Left ventricle myocardium inferior (tissue), 1 donor: ENCODE measurements around the gene FSTL5. TPM values are rescaled to one million over a fixed set of nuclear protein-coding genes. Genes with fewer than 3 reads are reported as not detected.

ENCODE experiments used
- DNase-seq: peaks from one replicate; pipeline ENCODE4 v3.0.0-alpha.2; 2020
- H3K27ac ChIP-seq: fragments of 200-600 bp; replicated peaks from 2 replicates; pipeline ENCODE4 v1.8.0; 2021
- H3K27me3 ChIP-seq: fragments of 200-600 bp; 2 replicates; pipeline ENCODE4 v1.8.0; 2021; ENCODE audit warnings: low read depth
- H3K36me3 ChIP-seq: fragments of 200-600 bp; 2 replicates; pipeline ENCODE4 v1.8.0; 2021
- H3K4me1 ChIP-seq: fragments of 200-600 bp; 2 replicates; pipeline ENCODE4 v1.8.0; 2021
- H3K4me3 ChIP-seq: fragments of 200-600 bp; 2 replicates; pipeline ENCODE4 v1.8.0; 2021; ENCODE audit warnings: mild to moderate bottlenecking, moderate library complexity
- H3K9me3 ChIP-seq: fragments of 200-600 bp; replicated peaks from 2 replicates; pipeline ENCODE4 v1.8.0; 2021
- intact Hi-C: fragments of 100-400 bp; cut with micrococcal nuclease; formaldehyde crosslinking; loops from one replicate; pipeline ENCODE4 v1.11.0; 2022
- total RNA-seq: library from RNA; stranded (reverse); fragmentation: NEBNext Ultra II Directional; extraction: Animal tissue kit (Norgen Biotek cat#: 25700); gene quantifications from one replicate; pipeline ENCODE4 v1.2.1, GENCODE V29; 2021
- TF ChIP-seq, protein P1 (sequence below): fragments of 200-600 bp; IDR thresholded peaks from 2 replicates; pipeline ENCODE4 v1.8.0; 2021; ENCODE audit warnings: antibody characterized with exemption, mild to moderate bottlenecking, borderline replicate concordance
- donor health status: DM: no; HTN: yes; CAD: no; lungs with severe emphysema.

The FSTL5 gene
- total RNA-seq, 1 donor from 2014 or later: not detected

- Histone ChIP-seq H3K27ac (no peak overlapping the region), H3K4me3 (no peak overlapping the region), H3K27me3 (no peaks in the 10 kb centered on the region), H3K9me3 (no peaks in the 10 kb centered on the region), H3K36me3 (no peaks in the 10 kb centered on the region), H3K4me1 (no peaks in the 10 kb centered on the region)
- intact Hi-C loops: no loop called here
- TF ChIP-seq, protein P1, sequence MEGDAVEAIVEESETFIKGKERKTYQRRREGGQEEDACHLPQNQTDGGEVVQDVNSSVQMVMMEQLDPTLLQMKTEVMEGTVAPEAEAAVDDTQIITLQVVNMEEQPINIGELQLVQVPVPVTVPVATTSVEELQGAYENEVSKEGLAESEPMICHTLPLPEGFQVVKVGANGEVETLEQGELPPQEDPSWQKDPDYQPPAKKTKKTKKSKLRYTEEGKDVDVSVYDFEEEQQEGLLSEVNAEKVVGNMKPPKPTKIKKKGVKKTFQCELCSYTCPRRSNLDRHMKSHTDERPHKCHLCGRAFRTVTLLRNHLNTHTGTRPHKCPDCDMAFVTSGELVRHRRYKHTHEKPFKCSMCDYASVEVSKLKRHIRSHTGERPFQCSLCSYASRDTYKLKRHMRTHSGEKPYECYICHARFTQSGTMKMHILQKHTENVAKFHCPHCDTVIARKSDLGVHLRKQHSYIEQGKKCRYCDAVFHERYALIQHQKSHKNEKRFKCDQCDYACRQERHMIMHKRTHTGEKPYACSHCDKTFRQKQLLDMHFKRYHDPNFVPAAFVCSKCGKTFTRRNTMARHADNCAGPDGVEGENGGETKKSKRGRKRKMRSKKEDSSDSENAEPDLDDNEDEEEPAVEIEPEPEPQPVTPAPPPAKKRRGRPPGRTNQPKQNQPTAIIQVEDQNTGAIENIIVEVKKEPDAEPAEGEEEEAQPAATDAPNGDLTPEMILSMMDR: no peak
- no peak for DNase-seq
Measured at GRCh38 chr4:162011089-162011488, 152.7 kb downstream of the FSTL5 start.

DNA sequence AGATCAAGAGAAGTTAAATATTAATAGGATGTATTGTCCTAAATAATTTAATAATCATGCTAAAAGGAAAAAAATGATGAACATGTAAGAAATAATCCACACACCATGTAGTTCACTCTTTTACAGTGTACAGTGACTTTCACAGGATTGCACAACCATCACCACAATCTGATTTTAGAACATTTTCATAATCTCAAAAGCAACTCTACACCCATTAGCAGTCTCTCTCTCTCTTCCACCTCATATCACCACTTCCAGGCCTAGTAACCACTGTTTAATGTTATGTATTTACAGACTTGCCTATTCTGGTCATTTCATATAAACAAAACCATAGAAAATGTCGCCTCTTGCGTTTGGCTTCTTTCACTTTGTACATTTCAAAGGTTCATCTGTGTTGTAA is 153.4 kb downstream of the FSTL5 start:
- intact Hi-C loops: no loop called here
- no peaks in the 10 kb centered on the region for H3K9me3 ChIP-seq
- no peaks in the 10 kb centered on the region for H3K36me3 ChIP-seq
- DNase-seq: no peak
- no peaks in the 10 kb centered on the region for H3K4me1 ChIP-seq
- TF ChIP-seq, protein P1: no peak
- no peak overlapping the region for H3K4me3 ChIP-seq
- H3K27me3 ChIP-seq: no peaks in the 10 kb centered on the region
- no peak overlapping the region for H3K27ac ChIP-seq

GRCh38 chr4:161992317-161992716 is 171.5 kb downstream of the FSTL5 start:
- TF ChIP-seq, protein P1: no peak
- Histone ChIP-seq H3K27ac (no peak overlapping the region), H3K36me3 (no peaks in the 10 kb centered on the region), H3K4me3 (no peak overlapping the region), H3K27me3 (no peaks in the 10 kb centered on the region), H3K4me1 (no peaks in the 10 kb centered on the region), H3K9me3 (no peaks in the 10 kb centered on the region)
- DNase-seq: no peak
- intact Hi-C loops: no loop called here

DNA sequence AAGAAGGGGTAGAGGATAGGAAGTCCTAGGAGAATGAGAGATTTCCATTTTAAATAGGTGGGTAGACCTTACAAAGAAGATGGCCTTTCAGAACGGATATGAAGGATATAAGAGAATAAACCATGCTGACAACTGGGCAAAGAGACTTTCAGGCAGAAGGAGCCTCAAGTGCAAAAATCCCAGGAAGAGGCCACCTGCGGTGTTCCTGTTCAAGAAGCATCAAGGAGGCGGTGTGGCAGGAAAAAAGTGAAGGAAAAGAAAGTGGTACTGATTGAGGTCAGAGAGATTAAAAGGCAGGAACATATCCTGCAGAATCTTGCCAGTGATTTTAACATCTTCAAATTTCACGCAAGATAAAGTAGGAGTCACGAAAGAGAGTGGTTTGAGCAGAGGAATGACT is 172.0 kb downstream of the FSTL5 start:
- TF ChIP-seq, protein P1: no peak
- H3K27me3 ChIP-seq: no peaks in the 10 kb centered on the region
- no peaks in the 10 kb centered on the region for H3K36me3 ChIP-seq
- H3K4me3 ChIP-seq: no peak overlapping the region
- no peaks in the 10 kb centered on the region for H3K9me3 ChIP-seq
- intact Hi-C loops: no loop called here
- no peak overlapping the region for H3K27ac ChIP-seq
- no peak for DNase-seq
- no peaks in the 10 kb centered on the region for H3K4me1 ChIP-seq

- intact Hi-C loops: no loop called here
- Histone ChIP-seq H3K4me1 (no peaks in the 10 kb centered on the region), H3K4me3 (no peak overlapping the region), H3K27ac (no peak overlapping the region), H3K36me3 (no peaks in the 10 kb centered on the region), H3K9me3 (no peaks in the 10 kb centered on the region), H3K27me3 (no peaks in the 10 kb centered on the region)
- TF ChIP-seq, protein P1: no peak
- DNase-seq: no peak
Measured at GRCh38 chr4:161990721-161991120, 173.1 kb downstream of the FSTL5 start.

DNA sequence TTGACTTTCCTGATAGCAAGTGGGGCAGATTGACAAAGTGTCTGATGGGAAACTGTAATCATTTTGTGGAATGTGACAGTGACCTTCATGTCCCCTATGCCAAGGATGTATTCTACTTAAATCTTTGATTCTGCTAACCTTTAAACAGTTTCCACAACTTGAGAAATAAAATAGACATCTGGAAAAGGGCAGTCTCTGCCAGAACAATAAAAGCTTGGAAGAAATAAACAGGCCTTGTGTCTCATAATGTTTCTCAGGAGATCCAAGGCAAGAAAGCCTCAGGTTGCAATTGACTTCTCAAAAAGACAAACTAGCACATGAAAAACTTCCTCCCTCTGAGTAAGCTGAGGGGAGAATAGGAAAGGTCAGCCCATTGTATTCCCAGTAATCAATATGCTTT is 174.9 kb downstream of the FSTL5 start:
- Histone ChIP-seq H3K36me3 (no peaks in the 10 kb centered on the region), H3K4me1 (no peaks in the 10 kb centered on the region), H3K27ac (no peak overlapping the region), H3K9me3 (no peaks in the 10 kb centered on the region), H3K4me3 (no peak overlapping the region), H3K27me3 (no peaks in the 10 kb centered on the region)
- DNase-seq: no peak
- intact Hi-C loops: no loop called here
- TF ChIP-seq, protein P1: no peak
